GM19238 (cell line): ENCODE results near the gene KCTD11.
A peak's percentile ranks its signal among the peaks of the same experiment; 100 is the strongest.

ENCODE experiments used
- DNase-seq: peaks from one replicate; pipeline ENCODE4 v3.0.0; 2011; ENCODE audit warnings: low spot score; ENCODE audit not compliant: insufficient read length

Gene KCTD11

GRCh38 chr17:7403977-7404736 is 52.2 kb downstream of the KCTD11 start, which contains the start of gene TMEM256:
Gene TMEM256, minus strand, starts transcription at chr17:7404097. Its CDS starts 13 bp downstream, at chr17:7404084.
- peak; percentile 97 for DNase-seq
